DOHH2 (cell line): ENCODE data around the gene PCYT1A.
"Not testable (repeated sequence)": the region's sequence is repeated elsewhere in the genome, so short reads cannot be mapped to it uniquely, and the experiment has no call there.

ENCODE experiments used
- H3F3A ChIP-seq: fragments of 200-600 bp; sonication (generic), shearing (Covaris generic); 2 replicates; pipeline ENCODE4 v1.6.0; 2016; ENCODE audit warnings: antibody characterized with exemption, mild to moderate bottlenecking; ENCODE audit not compliant: control insufficient read depth, insufficient read depth
- H3K27ac ChIP-seq: fragments of 200-600 bp; sonication (generic); 2 replicates; pipeline ENCODE4 v1.5.1; 2014; ENCODE audit warnings: low read depth, mild to moderate bottlenecking, low read length, moderate library complexity
- H3K27me3 ChIP-seq: fragments of 200-600 bp; sonication (generic); 2 replicates; pipeline ENCODE4 v1.6.1; 2014; ENCODE audit warnings: mild to moderate bottlenecking, low read length, mixed read lengths; ENCODE audit not compliant: control insufficient read depth
- H3K36me3 ChIP-seq: fragments of 200-600 bp; sonication (generic); 2 replicates; pipeline ENCODE4 v1.6.1; 2014; ENCODE audit warnings: mild to moderate bottlenecking, low read length, moderate library complexity, mixed read lengths; ENCODE audit not compliant: control insufficient read depth
- H3K4me1 ChIP-seq: fragments of 200-600 bp; sonication (generic); 2 replicates; pipeline ENCODE4 v1.6.1; 2014; ENCODE audit warnings: mild to moderate bottlenecking, low read length, mixed read lengths; ENCODE audit not compliant: control insufficient read depth
- H3K4me2 ChIP-seq: fragments of 200-600 bp; sonication (generic); 2 replicates; pipeline ENCODE4 v1.6.0; 2014; ENCODE audit warnings: mild to moderate bottlenecking, low read length, moderate library complexity
- H3K4me3 ChIP-seq: fragments of 200-600 bp; sonication (generic); 2 replicates; pipeline ENCODE4 v1.5.1; 2014; ENCODE audit warnings: mild to moderate bottlenecking, low read length, mixed read lengths
- H3K79me2 ChIP-seq: fragments of 200-600 bp; sonication (generic); 2 replicates; pipeline ENCODE4 v1.6.1; 2014; ENCODE audit warnings: mild to moderate bottlenecking, low read length, mixed read lengths; ENCODE audit not compliant: control insufficient read depth
- H3K9me2 ChIP-seq: fragments of 200-600 bp; sonication (generic); replicated peaks from 2 replicates; pipeline ENCODE4 v1.6.1; 2014; ENCODE audit warnings: mild to moderate bottlenecking, low read length, mixed read lengths; ENCODE audit not compliant: control insufficient read depth
- H3K9me3 ChIP-seq: fragments of 200-600 bp; sonication (generic); 2 replicates; pipeline ENCODE4 v1.6.1; 2014; ENCODE audit warnings: antibody characterized with exemption, low read length, mixed read lengths; ENCODE audit not compliant: control insufficient read depth, insufficient read depth
- H4K20me1 ChIP-seq: fragments of 200-600 bp; sonication (generic); 2 replicates; pipeline ENCODE4 v1.6.0; 2014; ENCODE audit warnings: low read depth, mild to moderate bottlenecking, antibody characterized with exemption, low read length, moderate library complexity; ENCODE audit not compliant: control insufficient read depth, insufficient read depth
- CTCF ChIP-seq: fragments of 200-600 bp; sonication (generic); IDR thresholded peaks from one replicate; pipeline ENCODE4 v1.5.1; 2014; ENCODE audit warnings: antibody characterized with exemption, mild to moderate bottlenecking, low read depth, low read length; ENCODE audit not compliant: poor library complexity, severe bottlenecking
- EZH2phosphoT487 ChIP-seq: fragments of 200-600 bp; sonication (generic); IDR thresholded peaks from 2 replicates; pipeline ENCODE4 v1.6.1; 2017; ENCODE audit warnings: borderline replicate concordance, mild to moderate bottlenecking, antibody characterized with exemption, low read length, moderate library complexity, mixed read lengths

Gene PCYT1A

DNA sequence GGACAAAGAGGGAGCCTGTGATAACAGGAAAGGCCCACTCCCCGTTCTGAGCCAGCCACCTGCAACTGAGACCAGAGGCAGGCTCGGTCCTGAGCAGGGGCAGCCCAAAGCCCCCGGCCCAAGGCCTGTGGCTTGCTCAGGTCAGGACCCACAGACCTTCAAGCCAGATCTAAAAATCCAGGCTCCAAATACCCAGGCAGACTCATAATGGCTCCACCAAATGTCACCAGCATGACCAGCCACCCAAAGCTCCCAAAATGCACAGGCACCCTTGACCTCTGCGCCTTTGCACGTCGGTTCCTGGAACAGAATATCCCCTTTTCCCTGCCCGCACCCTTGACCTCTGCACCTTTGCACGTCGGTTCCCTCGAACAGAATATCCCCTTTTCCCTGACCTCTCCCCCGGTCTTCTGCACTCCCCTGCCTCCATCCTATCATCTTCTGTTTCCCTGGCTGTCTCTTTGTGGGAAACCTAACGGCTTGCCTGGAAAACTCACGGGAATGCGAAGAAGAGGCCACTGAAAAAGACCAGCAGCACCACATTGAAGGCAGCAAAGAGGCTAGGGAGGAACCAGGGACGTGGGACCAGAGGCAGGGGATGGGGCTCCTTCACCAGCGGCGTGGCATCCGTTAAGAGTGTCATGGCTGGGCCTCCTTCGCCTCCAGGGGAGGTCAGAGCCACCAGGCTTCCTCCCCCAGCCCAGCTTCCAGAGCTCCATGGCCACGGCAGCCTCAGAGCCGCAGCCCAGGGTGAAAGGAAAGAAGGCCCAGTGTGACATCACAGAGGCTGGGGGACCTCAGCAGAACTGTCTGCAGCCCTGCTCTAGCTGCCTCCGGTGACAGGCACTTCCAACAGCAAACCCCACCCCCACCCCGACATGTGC, 76.6 kb downstream of the PCYT1A start, which contains the start of gene ZDHHC19:
ZDHHC19 (minus strand) TSS at position 728 of the 884 bp plus-strand sequence; CDS start at position 643, 85 bp downstream.
- no peak within 1 kb of the TSS for H3K4me2 ChIP-seq

DNA sequence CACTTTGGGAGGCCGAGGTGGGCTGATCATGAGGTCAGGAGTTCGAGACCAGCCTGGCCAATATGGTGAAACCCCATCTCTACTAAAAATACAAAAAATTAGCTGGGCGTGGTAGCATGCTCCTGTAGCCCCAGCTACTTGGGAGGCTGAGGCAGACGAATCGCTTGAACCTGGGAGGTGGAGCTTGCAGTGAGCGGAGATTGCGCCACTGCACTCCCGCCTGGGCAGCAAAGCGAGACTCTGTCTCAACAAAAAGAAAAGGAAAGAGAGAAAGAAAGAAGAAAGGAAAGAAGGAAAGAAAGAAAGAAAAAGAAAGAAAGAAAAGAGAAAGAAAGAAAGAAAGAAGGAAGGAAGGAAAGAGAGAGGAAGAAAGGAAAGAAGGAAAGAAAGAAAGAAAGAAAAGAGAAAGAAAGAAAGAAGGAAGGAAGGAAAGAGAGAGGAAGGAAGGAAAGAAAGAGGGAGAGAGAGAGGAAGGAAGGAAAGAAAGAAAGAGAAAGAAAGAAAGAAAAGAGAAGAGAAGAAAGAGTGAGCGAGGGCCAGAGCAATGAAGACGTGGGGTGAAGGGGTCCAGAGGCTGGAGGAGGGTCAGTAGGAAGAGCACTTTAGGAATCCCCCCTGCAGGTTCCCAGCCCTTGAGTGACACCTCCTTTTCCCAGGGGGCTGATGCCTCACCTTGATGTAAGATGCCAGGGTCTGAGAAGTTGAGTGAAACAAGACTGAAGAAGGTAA, 77.4 kb downstream of the PCYT1A start:
- not testable (repeated sequence) for H3K36me3 ChIP-seq, H3K4me1 ChIP-seq, H3K4me3 ChIP-seq, H3K9me2 ChIP-seq, H3K79me2 ChIP-seq, H3F3A ChIP-seq, H4K20me1 ChIP-seq, H3K4me2 ChIP-seq, H3K27ac ChIP-seq, H3K9me3 ChIP-seq, H3K27me3 ChIP-seq

More for the DNA sequence above, 76.6 kb downstream of the PCYT1A start, which contains the start of gene ZDHHC19:
- H3K9me3 ChIP-seq = no peaks in the 10 kb centered on the region
- H3K4me3 ChIP-seq = no peak within 1 kb of the TSS
- H3K79me2 ChIP-seq = no peaks in the 10 kb centered on the region
- H4K20me1 ChIP-seq = no peaks in the 10 kb centered on the region
- no peaks in the 10 kb centered on the region for H3K36me3 ChIP-seq
- peaks cover 3% of the 10 kb centered on the region; the same call in 1 of the 2 replicates for H3K27me3 ChIP-seq
- H3F3A ChIP-seq = no peaks in the 10 kb centered on the region
- no peak within 1 kb of the TSS for H3K27ac ChIP-seq
- peaks cover 4% of the 10 kb centered on the region for H3K4me1 ChIP-seq
- no peak for TF ChIP-seq EZH2phosphoT487
- TF ChIP-seq CTCF = no peak
- H3K9me2 ChIP-seq = no peaks in the 10 kb centered on the region

DNA sequence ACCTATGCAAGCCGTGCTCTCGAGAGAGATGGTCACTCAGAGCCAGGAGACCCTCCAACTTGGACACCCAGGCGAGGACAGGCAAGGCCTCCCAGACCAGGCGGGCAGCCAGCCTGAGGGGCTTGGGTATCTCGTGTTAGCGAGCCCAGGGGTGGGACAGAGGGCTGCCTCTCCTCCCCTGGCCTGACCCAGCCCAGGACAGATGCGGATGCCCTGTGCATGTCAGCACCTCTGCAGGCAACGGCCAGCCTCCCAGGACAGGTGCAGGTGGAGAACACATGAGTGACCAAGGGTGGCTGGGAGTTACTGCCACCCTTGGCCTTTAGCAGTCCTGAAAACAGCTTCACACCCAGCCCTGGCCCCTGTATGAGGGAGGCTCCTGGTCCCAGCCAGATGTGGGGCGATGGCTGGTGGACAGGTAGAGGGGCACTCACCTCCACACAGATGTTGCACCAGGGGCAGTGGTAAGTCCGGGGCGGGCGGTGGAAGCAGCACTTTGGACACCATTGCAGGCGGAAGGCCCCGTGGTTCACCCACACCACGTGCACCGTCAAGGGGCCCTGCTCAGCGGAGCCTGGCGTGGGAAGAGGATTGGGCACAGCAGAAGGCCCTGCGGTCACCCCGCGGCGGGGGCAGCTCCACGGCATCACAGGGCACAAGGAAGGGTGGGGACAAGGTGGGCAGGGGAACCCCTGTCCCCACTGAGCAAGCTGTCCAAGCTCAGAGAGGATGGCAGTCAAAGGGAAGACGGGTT, 78.4 kb downstream of the PCYT1A start:
- H3K36me3 ChIP-seq = no peaks in the 10 kb centered on the region
- peaks cover 4% of the 10 kb centered on the region for H3F3A ChIP-seq
- H3K4me1 ChIP-seq = peaks cover 8% of the 10 kb centered on the region
- H3K4me2 ChIP-seq = no peak overlapping the region
- no peaks in the 10 kb centered on the region for H3K9me2 ChIP-seq
- H3K79me2 ChIP-seq = no peaks in the 10 kb centered on the region
- H4K20me1 ChIP-seq = no peaks in the 10 kb centered on the region
- no peak overlapping the region for H3K27ac ChIP-seq
- H3K4me3 ChIP-seq = no peak overlapping the region
- TF ChIP-seq EZH2phosphoT487 = no peak
- TF ChIP-seq CTCF = no peak
- H3K27me3 ChIP-seq = peaks cover 5% of the 10 kb centered on the region; the same call in 1 of the 2 replicates
- H3K9me3 ChIP-seq = no peaks in the 10 kb centered on the region
